AG04450 (cell line): Measurements from ENCODE around the gene HERPUD2. TPM values are rescaled to one million over a fixed set of nuclear protein-coding genes. Genes with fewer than 3 reads are reported as not detected.

Experiments used
- CTCF ChIA-PET: fragments of 300-600, 350-600 bp; formaldehyde crosslinking; extraction: SDS; loops from one replicate; lab custom pipeline; 2022; ENCODE audit warnings: antibody characterized with exemption, inconsistent platforms; lab: Charles Lee
- POLR2A ChIA-PET: fragments of 350-600 bp; formaldehyde crosslinking; extraction: SDS; loops from one replicate; lab custom pipeline; 2021; ENCODE audit warnings: antibody characterized with exemption, inconsistent platforms; lab: Yijun Ruan, JAX
- DNase-seq: peaks from one replicate; pipeline ENCODE4 v3.0.0-alpha.2; 2011; ENCODE audit warnings: low read depth, low spot score
- H3K27ac ChIP-seq: one replicate; pipeline ENCODE4 v1.5.1; 2012; ENCODE audit warnings: low read depth, low read length, control low read depth
- H3K27me3 ChIP-seq: one replicate; pipeline ENCODE4 v1.6.0; 2012; ENCODE audit warnings: low read length; ENCODE audit not compliant: control insufficient read depth, insufficient read depth
- H3K4me3 ChIP-seq: 2 replicates; pipeline ENCODE4 v1.5.1; 2011; ENCODE audit warnings: mild to moderate bottlenecking, low read depth, low read length, control low read depth
- H3K9me3 ChIP-seq: 2 replicates; pipeline ENCODE4 v1.5.1; 2012; ENCODE audit warnings: low read length; ENCODE audit not compliant: control insufficient read depth, insufficient read depth
- CTCF ChIP-seq: IDR thresholded peaks from 2 replicates; pipeline ENCODE4 v1.5.1; 2011; ENCODE audit warnings: low read depth, low read length, control low read depth, inconsistent platforms
- polyA plus RNA-seq: library from polyadenylated mRNA; depleted of rRNA; stranded (reverse); fragments of >200 nt; gene quantifications from 2 replicates; pipeline ENCODE4 v1.2.3, GENCODE V29; 2011

Gene HERPUD2
- polyA plus RNA-seq, 1 experiment = 42.7 TPM

DNA sequence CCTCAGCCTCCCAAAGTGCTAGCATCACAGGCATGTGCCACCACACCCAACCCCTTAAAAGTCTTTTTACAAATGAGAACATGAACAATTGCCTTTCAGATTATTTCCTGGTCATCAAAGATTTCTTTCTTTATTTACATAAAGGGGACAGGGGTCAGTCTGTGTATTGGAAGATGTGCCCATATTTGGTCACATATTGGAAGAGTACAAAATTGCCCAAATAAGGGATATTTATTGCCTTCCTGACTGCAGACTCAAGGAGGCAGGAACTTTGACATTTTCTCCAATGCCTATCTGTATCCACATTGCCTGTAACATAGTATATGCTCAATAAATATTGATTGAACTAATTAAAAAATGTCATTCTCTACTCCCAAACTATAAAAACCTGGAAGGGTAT, 25.9 kb upstream of the HERPUD2 start:
- ChIA-PET POLR2A (no interaction called here), CTCF (no interaction called here)
- no peak for DNase-seq
- Histone ChIP-seq H3K9me3 (peaks cover 4% of the 10 kb centered on the region; the same call in 1 of the 2 replicates), H3K4me3 (no peak overlapping the region), H3K27me3 (peaks cover 6% of the 10 kb centered on the region), H3K27ac (no peak overlapping the region)
- no peak for TF ChIP-seq CTCF

DNA sequence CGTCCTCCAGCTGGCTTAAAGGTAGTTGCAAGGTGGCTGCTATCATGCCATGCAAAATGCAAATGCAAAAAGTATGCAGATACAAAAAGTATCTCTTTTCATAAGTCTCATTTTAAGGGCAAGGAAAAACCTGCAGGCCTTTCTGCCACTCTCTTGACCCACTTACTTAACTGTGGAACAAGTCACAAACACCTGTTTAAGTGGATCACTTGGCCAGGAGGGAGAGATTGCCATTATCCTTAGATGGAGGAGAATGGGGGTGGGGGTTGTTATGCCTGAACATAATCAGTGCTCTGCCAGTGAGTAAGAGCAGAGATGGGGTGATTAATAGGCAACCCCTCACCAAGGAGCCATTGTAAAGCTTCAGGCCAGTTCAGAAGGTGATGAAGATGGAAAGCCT, 25.1 kb upstream of the HERPUD2 start:
- TF ChIP-seq CTCF = no peak
- H3K27me3 ChIP-seq = peaks cover 7% of the 10 kb centered on the region
- no peak for DNase-seq
- H3K4me3 ChIP-seq = no peak overlapping the region
- CTCF ChIA-PET = no interaction called here
- peaks cover 4% of the 10 kb centered on the region; the same call in 1 of the 2 replicates for H3K9me3 ChIP-seq
- POLR2A ChIA-PET = no interaction called here
- no peak overlapping the region for H3K27ac ChIP-seq

DNA sequence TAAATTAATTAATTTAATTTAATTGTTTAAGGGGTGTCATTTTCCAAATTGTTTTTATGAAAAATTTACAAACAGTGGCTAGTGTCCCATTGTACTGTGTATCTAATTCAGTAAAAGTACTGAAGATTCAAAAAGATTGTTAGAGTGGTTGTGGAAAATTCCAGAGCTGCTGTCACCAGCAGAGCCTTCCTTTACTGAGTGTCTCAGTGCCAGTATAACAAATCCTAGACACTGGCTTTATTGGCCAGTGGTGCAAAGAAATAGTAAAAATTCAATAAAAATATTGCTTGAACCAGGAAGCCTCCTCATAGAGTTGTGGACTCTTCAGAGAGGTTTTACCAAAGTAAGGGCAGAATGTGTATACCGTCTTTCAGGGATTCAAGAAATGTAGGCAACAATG, 23.1 kb upstream of the HERPUD2 start:
- ChIA-PET POLR2A (no interaction called here), CTCF (no interaction called here)
- H3K4me3 ChIP-seq = no peak overlapping the region
- no peak overlapping the region for H3K27ac ChIP-seq
- H3K9me3 ChIP-seq = no peaks in the 10 kb centered on the region
- peaks cover 15% of the 10 kb centered on the region for H3K27me3 ChIP-seq
- DNase-seq = no peak
- no peak for TF ChIP-seq CTCF

GRCh38 chr7:35717516-35717915, 22.6 kb upstream of the HERPUD2 start:
- no peak overlapping the region for H3K27ac ChIP-seq
- CTCF ChIA-PET = interaction anchor here (0.5 to 0.8 kb wide), 2 partner anchors 83 to 85 kb away, joined by 3 to 4 read pairs; partner anchors contain the start of gene SEPTIN7

DNA sequence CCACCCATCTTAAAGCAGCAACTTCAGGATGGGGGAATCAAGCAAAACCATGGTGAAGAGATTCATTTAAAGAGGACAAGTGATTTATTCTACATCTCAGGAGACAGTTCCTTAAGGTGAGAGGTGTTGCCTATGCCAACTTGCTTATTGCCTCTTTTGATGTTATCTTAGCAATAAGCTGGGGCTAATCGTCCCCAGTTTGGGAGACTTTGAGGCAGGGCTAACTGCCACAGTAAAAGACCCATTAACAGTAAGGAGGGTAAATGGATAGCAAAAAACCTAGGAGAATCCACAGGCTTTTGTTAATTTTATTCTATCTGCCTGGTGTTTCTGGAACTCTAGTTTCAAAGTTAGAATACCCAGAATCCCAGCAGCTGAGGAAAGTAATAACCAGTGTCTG, 22.1 kb upstream of the HERPUD2 start:
- no peak for TF ChIP-seq CTCF
- Histone ChIP-seq H3K4me3 (no peak overlapping the region), H3K27ac (no peak overlapping the region), H3K9me3 (no peaks in the 10 kb centered on the region), H3K27me3 (peaks cover 15% of the 10 kb centered on the region)
- CTCF ChIA-PET = interaction anchor here (0.8 kb wide), 1 partner anchor 84 kb away, joined by 3 read pairs; the partner anchor contains the start of gene SEPTIN7
- POLR2A ChIA-PET = no interaction called here
- no peak for DNase-seq

More at GRCh38 chr7:35717516-35717915, 22.6 kb upstream of the HERPUD2 start:
- no peak overlapping the region for H3K4me3 ChIP-seq
- TF ChIP-seq CTCF = no peak
- no peaks in the 10 kb centered on the region for H3K9me3 ChIP-seq
- peaks cover 15% of the 10 kb centered on the region for H3K27me3 ChIP-seq
- POLR2A ChIA-PET = no interaction called here
- DNase-seq = no peak
